Sigmoid colon (tissue), 7 donors: ENCODE measurements around the gene CRB2. TPM values are rescaled to one million over a fixed set of nuclear protein-coding genes. Genes with fewer than 3 reads are reported as not detected.

Experiments used
- DNase-seq: peaks from one replicate; pipeline ENCODE4 v3.0.0-alpha.2; 2019
- H3K27ac ChIP-seq, 4 donors: fragments of 200-600 bp; sonication (generic); one replicate each; pipeline ENCODE4 v1.5.1; 2016 to 2019; ENCODE audit warnings: mild to moderate bottlenecking in 1 of 4
- H3K27me3 ChIP-seq, 3 donors: fragments of 200-600 bp; sonication (generic); one replicate each; pipeline ENCODE4 v1.5.1; 2019; ENCODE audit warnings: mild to moderate bottlenecking in 1 of 3
- H3K36me3 ChIP-seq, 4 donors: fragments of 200-600 bp; sonication (generic); one replicate each; pipeline ENCODE4 v1.5.1; 2016 to 2019
- H3K4me1 ChIP-seq, 4 donors: fragments of 200-600 bp; sonication (generic); one replicate each; pipeline ENCODE4 v1.5.1; 2017 to 2019
- H3K4me3 ChIP-seq, 4 donors: fragments of 200-600 bp; sonication (generic); one replicate each; pipeline ENCODE4 v1.5.1; 2017 to 2019; ENCODE audit warnings: mild to moderate bottlenecking in 2 of 4, moderate library complexity in 1 of 4
- H3K9me3 ChIP-seq, 4 donors: fragments of 200-600 bp in 3 of 4; sonication (generic) in 3 of 4; one replicate each; pipeline versions ENCODE4 v1.5.1 to v1.6.1; 2013 to 2019
- EP300 ChIP-seq, 4 donors: sonication (generic); formaldehyde crosslinking; IDR thresholded peaks; one replicate each; pipeline ENCODE4 v1.6.1; 2017; ENCODE audit warnings: antibody characterized with exemption in 4 of 4
- POLR2A ChIP-seq, 2 donors: fragments of 450-650 bp; IDR thresholded peaks; one replicate each; pipeline ENCODE4 v1.6.1; 2016; ENCODE audit warnings: antibody characterized with exemption in 2 of 2, mild to moderate bottlenecking in 2 of 2, moderate library complexity in 2 of 2
- POLR2AphosphoS5 ChIP-seq, 4 donors: sonication (generic); formaldehyde crosslinking; IDR thresholded peaks; one replicate each; pipeline ENCODE4 v1.6.1; 2017; ENCODE audit warnings: antibody characterized with exemption in 4 of 4
- WGBS, 2 donors: extraction: QIAGEN DNeasy Blood & Tissue Kit; methylation state at CpG; one replicate each; pipeline ENCODE4 v1.1.7; 2013; 5-methylcytosine and 5-hydroxymethylcytosine counted together
- intact Hi-C: fragments of 100-400 bp; cut with DNase I; formaldehyde crosslinking; loops from one replicate; pipeline ENCODE4 v1.15.1; 2023
- polyA plus RNA-seq, 3 donors: library from polyadenylated mRNA; stranded (reverse); fragments of 200-250 nt; gene quantifications; one replicate each; pipeline ENCODE4 v1.2.3, GENCODE V29; 2013
- total RNA-seq, 4 donors: library from RNA; depleted of rRNA; stranded (reverse); fragments of >200 nt; gene quantifications; one replicate each; pipeline ENCODE4 v1.1.0, GENCODE V29; 2016
- TF ChIP-seq, protein P1 (sequence below), 4 experiments: fragments of 450-650 bp in 3 of 4; fragments of 200-600 bp in 1 of 4; IDR thresholded peaks; one replicate each; pipeline ENCODE4 v1.5.1; 2016 to 2019; ENCODE audit warnings: antibody characterized with exemption in 4 of 4, mild to moderate bottlenecking in 3 of 4, moderate library complexity in 2 of 4
- donor health status: healthy with polysubstance abuse.
- donor health status: Bipolar disorder and iron deficiency.
- donor health status: healthy.

CRB2 gene
- total and polyA plus RNA-seq, 7 donors: 0.14 to 0.79 (median 0.40) TPM; not detected in 3

DNA sequence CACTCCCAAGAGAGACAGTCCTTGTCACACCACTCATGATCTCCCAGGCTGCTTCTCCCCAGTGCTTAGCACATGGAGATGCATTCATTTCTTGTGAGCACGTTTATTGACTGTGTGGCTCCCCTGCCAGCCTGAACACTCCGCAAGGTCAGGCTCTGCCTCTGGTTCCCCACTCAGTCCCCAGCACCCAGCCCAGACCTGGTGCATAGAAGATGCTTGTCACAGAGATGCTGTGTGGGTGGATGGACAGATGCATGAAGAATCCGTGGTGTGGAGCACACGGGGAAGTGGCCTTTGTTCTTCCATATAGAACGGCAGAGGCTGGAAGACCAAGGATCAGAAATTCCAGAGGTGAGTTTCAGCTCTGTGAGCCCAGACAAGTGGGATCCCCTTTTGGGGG lies 13.8 kb upstream of the CRB2 start:
- no peak for DNase-seq
- Histone ChIP-seq H3K4me3 (no peak overlapping the region), H3K27me3 (no peaks in the 10 kb centered on the region), H3K27ac (no peak overlapping the region), H3K4me1 (peaks cover 0 to 50% (median 33%) of the 10 kb centered on the region in 4 donors), H3K36me3 (no peaks in the 10 kb centered on the region), H3K9me3 (no peaks in the 10 kb centered on the region)
- 75 to 90% methylated on average over 5 of the region's 5 CpGs for WGBS, 2 donors
- intact Hi-C loops: no loop called here
- TF ChIP-seq EP300 (IDR thresholded peaks at IDR 0.05) (no peak), POLR2AphosphoS5 (IDR thresholded peaks at IDR 0.05) (no peak), POLR2A (IDR thresholded peaks at IDR 0.05) (no peak)
- TF ChIP-seq, protein P1, sequence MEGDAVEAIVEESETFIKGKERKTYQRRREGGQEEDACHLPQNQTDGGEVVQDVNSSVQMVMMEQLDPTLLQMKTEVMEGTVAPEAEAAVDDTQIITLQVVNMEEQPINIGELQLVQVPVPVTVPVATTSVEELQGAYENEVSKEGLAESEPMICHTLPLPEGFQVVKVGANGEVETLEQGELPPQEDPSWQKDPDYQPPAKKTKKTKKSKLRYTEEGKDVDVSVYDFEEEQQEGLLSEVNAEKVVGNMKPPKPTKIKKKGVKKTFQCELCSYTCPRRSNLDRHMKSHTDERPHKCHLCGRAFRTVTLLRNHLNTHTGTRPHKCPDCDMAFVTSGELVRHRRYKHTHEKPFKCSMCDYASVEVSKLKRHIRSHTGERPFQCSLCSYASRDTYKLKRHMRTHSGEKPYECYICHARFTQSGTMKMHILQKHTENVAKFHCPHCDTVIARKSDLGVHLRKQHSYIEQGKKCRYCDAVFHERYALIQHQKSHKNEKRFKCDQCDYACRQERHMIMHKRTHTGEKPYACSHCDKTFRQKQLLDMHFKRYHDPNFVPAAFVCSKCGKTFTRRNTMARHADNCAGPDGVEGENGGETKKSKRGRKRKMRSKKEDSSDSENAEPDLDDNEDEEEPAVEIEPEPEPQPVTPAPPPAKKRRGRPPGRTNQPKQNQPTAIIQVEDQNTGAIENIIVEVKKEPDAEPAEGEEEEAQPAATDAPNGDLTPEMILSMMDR (IDR thresholded peaks at IDR 0.05): no peak

DNA sequence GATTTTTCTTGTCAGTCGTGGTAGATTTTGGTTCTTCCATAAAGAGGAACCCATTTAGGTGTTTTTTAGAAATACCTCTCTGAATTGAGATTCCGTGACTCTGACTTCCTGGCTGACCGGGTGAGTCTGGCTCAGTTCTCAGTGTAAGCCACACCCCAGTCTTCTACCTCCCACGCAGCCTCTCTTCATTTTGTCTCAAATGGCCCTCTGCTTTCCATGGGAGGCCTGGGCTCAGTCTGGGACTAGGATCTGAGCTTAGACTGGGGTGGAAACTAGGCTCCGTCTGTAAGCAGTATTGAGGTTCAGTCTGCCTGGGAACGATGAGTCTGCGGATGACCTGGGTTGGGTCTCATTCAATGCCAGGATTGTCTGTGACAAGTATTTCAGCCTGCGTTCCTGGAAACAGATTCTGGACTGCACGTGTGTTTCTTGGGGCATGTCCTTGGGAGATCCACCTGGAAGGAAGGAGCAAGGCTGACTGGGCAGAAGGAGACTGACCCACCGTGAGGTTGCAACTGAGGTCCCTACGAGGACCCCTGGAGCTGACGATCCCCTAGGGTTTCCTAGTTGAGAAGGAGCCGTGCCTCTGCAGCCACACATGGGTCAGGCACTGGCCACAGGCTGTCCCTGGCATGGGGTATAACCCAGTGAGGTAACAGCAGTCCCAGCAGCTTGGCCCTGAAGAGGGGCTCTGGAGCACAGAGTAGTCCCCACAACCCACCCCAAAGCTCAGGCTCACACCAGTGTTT lies 12.4 kb upstream of the CRB2 start:
- Histone ChIP-seq H3K36me3 (no peaks in the 10 kb centered on the region), H3K27me3 (no peaks in the 10 kb centered on the region), H3K4me3 (no peak overlapping the region), H3K4me1 (peaks cover 0 to 49% (median 33%) of the 10 kb centered on the region in 4 donors), H3K27ac (peak overlapping the region in 1 of 4 donors; percentile 65), H3K9me3 (no peaks in the 10 kb centered on the region)
- no peak for DNase-seq
- intact Hi-C loops: no loop called here
- 56 to 68% methylated on average over 13 of the region's 13 CpGs for WGBS, 2 donors
- TF ChIP-seq POLR2AphosphoS5 (IDR thresholded peaks at IDR 0.05) (no peak), POLR2A (IDR thresholded peaks at IDR 0.05) (no peak), EP300 (IDR thresholded peaks at IDR 0.05) (no peak)
- TF ChIP-seq, protein P1 (IDR thresholded peaks at IDR 0.05): no peak

DNA sequence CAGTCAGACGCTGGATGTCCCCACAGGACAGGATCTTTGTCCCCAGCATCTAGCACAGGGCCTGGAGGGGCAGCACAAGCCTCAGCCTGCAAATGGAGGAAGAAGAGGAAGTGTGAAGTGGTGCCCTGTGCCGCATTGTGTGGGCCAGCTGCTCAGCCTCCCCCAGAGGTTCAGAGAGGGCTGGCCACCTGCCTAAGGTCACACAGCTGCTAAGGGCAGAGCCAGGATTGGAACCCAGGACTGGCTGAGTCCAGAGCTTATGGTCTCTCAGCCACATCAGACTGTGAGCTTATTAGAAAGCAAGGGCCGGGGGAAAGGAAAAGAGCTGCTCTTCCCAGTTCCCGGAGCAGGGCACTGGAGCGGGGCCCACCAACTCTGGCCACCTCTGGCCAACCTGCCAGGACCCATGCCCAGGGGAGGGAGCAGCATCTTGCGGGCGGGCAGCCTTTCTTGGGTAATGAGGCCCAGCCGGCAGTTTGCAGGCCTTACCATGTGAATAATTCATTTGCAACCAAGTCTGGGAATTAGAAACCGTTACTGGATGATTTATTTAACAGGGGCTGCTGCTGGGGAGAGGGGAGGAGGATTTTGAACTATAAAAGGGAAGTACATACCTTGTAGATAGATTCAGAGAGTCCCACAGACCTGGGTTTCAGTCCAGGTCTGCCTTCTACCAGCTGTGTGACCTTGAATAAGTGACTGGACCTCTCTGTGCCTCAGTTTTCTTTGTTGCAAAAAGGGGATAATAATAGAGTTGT lies 11.6 kb upstream of the CRB2 start:
- 89 to 94% methylated on average over 9 of the region's 9 CpGs for WGBS, 2 donors
- H3K27ac ChIP-seq: peak overlapping the region in 3 of 4 donors; percentile 28 to 72 (median 65)
- no peaks in the 10 kb centered on the region for H3K9me3 ChIP-seq
- no peaks in the 10 kb centered on the region for H3K27me3 ChIP-seq
- TF ChIP-seq POLR2A (IDR thresholded peaks at IDR 0.05) (no peak), EP300 (IDR thresholded peaks at IDR 0.05) (no peak), POLR2AphosphoS5 (IDR thresholded peaks at IDR 0.05) (no peak)
- TF ChIP-seq, protein P1 (IDR thresholded peaks at IDR 0.05): no peak
- no peak for DNase-seq
- no peak overlapping the region for H3K4me3 ChIP-seq
- intact Hi-C loops: no loop called here
- no peaks in the 10 kb centered on the region for H3K36me3 ChIP-seq
- H3K4me1 ChIP-seq: peaks cover 0 to 42% (median 32%) of the 10 kb centered on the region in 4 donors

DNA sequence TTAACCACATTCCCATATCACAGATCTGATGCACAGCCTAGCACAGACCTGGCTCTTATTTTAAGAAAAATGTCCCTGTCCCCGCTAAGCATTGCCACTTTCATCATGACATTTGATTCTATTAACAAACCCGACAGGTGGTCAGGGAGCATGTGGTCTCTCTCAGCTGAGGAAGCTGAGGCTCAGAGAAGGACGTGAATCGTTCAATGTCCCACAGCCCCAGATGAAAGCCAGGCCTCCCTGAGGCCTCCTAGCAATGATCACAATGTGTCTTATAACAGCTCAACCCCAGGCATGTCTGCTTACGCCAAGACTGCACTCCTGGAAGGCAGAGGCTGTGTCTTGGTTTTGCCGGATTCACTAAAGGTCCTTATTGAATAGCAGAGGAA lies 10.4 kb upstream of the CRB2 start:
- Histone ChIP-seq H3K4me3 (no peak overlapping the region), H3K27ac (peak overlapping the region; percentile 9 to 72 (median 68)), H3K27me3 (no peaks in the 10 kb centered on the region), H3K36me3 (no peaks in the 10 kb centered on the region), H3K4me1 (peaks cover 0 to 37% (median 24%) of the 10 kb centered on the region in 4 donors), H3K9me3 (no peaks in the 10 kb centered on the region)
- TF ChIP-seq POLR2AphosphoS5 (IDR thresholded peaks at IDR 0.05) (peak; percentile 28 to 90 (median 72)), POLR2A (IDR thresholded peaks at IDR 0.05) (no peak), EP300 (IDR thresholded peaks at IDR 0.05) (peak in 1 of 4 donors; percentile 70)
- intact Hi-C loops: loop anchor here (5.0 kb wide), 2 partner anchors 78 to 878 kb away; partner anchors contain the start of gene STRBP
- 59 to 68% methylated on average over 6 of the region's 6 CpGs for WGBS, 2 donors
- no peak for DNase-seq

DNA sequence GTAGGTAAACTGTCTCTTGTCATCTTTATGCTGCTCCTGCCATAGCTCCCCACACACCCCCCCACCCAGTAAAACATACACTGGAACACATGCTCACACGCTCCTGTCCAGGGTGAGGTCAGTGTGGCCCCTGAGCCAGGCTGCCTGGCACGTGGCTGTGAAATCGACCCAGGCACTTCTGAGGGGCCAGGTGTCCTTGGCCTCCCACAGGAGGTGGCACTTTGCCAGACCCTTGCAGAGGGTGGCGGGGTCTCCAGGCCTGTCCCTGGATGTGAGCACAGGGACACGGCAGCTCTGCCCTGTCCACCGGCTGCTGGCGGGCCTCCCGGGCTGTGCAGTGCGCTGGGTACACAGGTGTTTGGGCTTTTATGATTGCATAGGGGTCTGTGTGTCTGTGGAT lies 10.0 kb upstream of the CRB2 start:
- H3K4me3 ChIP-seq: no peak overlapping the region
- 78 to 84% methylated on average over 9 of the region's 9 CpGs for WGBS, 2 donors
- H3K27ac ChIP-seq: peak overlapping the region; percentile 1 to 72 (median 68)
- H3K36me3 ChIP-seq: no peaks in the 10 kb centered on the region
- TF ChIP-seq EP300 (IDR thresholded peaks at IDR 0.05): no peak
- TF ChIP-seq POLR2AphosphoS5 (IDR thresholded peaks at IDR 0.05): no peak
- no peak for TF ChIP-seq POLR2A (IDR thresholded peaks at IDR 0.05)
- TF ChIP-seq, protein P1 (IDR thresholded peaks at IDR 0.05): no peak
- intact Hi-C loops: loop anchor here (5.0 kb wide), 2 partner anchors 79 to 879 kb away; partner anchors contain the start of gene STRBP
- no peaks in the 10 kb centered on the region for H3K27me3 ChIP-seq
- no peak for DNase-seq
- no peaks in the 10 kb centered on the region for H3K9me3 ChIP-seq
- peaks cover 0 to 37% (median 24%) of the 10 kb centered on the region in 4 donors for H3K4me1 ChIP-seq
